ENCODE data around the gene GGTLC3.
"Not testable (repeated sequence)": the region's sequence is repeated elsewhere in the genome, so short reads cannot be mapped to it uniquely, and the experiment has no call there.

- not testable (repeated sequence) for TF ChIP-seq CTCF, EZH2phosphoT487, EZH2 (IDR thresholded peaks at IDR 0.05)
Measured at GRCh38 chr22:18511327-18511726, 6.6 kb downstream of the GGTLC3 start.
